Fibroblast of lung (primary cell): ENCODE results near the gene ANKH.

Experiments
- EZH2 ChIP-seq: IDR thresholded peaks from 2 replicates; pipeline ENCODE4 v1.5.1; 2012; ENCODE audit warnings: low read length, control low read depth, mild to moderate bottlenecking; ENCODE audit errors: missing control alignments
- TF ChIP-seq, protein P1 (sequence below), 2 donors: IDR thresholded peaks in 1 of 2; conservative IDR thresholded peaks in 1 of 2; 1 replicate in 1 of 2; 2 replicates in 1 of 2; pipeline ENCODE4 v1.5.1; 2011 to 2012; ENCODE audit warnings: low read length in 2 of 2, control low read depth in 1 of 2, inconsistent platforms in 1 of 2, low read depth in 1 of 2, mild to moderate bottlenecking in 1 of 2

DNA sequence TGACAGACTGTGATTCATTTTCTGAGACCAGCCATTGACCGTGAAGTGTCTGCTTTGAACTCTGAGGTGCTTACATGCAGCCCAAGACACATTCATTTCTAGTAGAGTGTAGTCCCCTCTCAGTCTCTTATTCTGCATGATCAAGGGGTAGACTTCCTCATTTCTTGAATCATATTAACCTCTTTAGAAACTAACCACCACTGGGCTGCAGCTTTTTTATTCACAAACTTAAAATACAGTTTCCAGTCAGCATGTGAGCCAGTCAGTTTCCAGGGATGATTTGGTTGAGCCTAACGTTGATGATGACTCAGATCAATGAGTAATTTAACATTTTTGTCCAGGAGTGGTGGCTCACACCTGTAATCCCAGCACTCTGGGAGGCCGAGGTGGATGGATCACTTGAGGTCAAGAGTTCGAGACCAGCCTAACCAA lies 147.9 kb downstream of the ANKH start:
- TF ChIP-seq, protein P1, sequence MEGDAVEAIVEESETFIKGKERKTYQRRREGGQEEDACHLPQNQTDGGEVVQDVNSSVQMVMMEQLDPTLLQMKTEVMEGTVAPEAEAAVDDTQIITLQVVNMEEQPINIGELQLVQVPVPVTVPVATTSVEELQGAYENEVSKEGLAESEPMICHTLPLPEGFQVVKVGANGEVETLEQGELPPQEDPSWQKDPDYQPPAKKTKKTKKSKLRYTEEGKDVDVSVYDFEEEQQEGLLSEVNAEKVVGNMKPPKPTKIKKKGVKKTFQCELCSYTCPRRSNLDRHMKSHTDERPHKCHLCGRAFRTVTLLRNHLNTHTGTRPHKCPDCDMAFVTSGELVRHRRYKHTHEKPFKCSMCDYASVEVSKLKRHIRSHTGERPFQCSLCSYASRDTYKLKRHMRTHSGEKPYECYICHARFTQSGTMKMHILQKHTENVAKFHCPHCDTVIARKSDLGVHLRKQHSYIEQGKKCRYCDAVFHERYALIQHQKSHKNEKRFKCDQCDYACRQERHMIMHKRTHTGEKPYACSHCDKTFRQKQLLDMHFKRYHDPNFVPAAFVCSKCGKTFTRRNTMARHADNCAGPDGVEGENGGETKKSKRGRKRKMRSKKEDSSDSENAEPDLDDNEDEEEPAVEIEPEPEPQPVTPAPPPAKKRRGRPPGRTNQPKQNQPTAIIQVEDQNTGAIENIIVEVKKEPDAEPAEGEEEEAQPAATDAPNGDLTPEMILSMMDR (conservative IDR thresholded peaks at IDR 0.05 in 1 of 2, IDR thresholded peaks at IDR 0.05 in 1 of 2; ENCODE audit: low read depth in 1 of 2, low read length in 2 of 2): no peak
- no peak for TF ChIP-seq EZH2
